Esophagus squamous epithelium (tissue), 4 donors: ENCODE data around the gene SYT3.

ENCODE experiments used
- POLR2A ChIP-seq, 4 donors: fragments of 450-650 bp; IDR thresholded peaks; one replicate each; pipeline ENCODE4 v1.6.1; 2017; ENCODE audit warnings: antibody characterized with exemption in 4 of 4, mild to moderate bottlenecking in 4 of 4, moderate library complexity in 3 of 4
- TF ChIP-seq, protein P1 (sequence below), 6 experiments: fragments of 450-650 bp in 4 of 6; fragments of 200-600 bp in 2 of 6; sonication (generic) in 2 of 6; IDR thresholded peaks; one replicate each; pipeline ENCODE4 v1.5.1; 2016 to 2019; ENCODE audit warnings: antibody characterized with exemption in 6 of 6, mild to moderate bottlenecking in 4 of 6, moderate library complexity in 4 of 6

DNA sequence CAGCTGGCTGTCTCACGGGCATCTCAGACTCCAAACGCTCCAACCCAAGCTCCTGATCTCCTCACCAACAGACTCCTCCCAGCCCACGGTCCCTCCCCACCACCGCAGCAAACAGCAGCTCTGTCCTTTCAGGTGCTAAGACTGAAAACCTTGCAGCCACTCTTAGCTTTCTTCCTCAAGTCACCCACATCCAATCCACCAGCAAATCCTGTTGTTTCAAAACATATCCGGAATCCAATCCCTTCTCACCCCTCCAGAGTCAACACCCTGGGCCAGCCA lies 30.4 kb upstream of the SYT3 start:
- TF ChIP-seq, protein P1, sequence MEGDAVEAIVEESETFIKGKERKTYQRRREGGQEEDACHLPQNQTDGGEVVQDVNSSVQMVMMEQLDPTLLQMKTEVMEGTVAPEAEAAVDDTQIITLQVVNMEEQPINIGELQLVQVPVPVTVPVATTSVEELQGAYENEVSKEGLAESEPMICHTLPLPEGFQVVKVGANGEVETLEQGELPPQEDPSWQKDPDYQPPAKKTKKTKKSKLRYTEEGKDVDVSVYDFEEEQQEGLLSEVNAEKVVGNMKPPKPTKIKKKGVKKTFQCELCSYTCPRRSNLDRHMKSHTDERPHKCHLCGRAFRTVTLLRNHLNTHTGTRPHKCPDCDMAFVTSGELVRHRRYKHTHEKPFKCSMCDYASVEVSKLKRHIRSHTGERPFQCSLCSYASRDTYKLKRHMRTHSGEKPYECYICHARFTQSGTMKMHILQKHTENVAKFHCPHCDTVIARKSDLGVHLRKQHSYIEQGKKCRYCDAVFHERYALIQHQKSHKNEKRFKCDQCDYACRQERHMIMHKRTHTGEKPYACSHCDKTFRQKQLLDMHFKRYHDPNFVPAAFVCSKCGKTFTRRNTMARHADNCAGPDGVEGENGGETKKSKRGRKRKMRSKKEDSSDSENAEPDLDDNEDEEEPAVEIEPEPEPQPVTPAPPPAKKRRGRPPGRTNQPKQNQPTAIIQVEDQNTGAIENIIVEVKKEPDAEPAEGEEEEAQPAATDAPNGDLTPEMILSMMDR (IDR thresholded peaks at IDR 0.05) = no peak
- TF ChIP-seq POLR2A (IDR thresholded peaks at IDR 0.05) = no peak
